Measurements from ENCODE around the gene ENGASE.

- no peak for TF ChIP-seq CTCF (conservative IDR thresholded peaks at IDR 0.05; ENCODE audit: low read depth in 2 of 2)
- TF ChIP-seq NANOG (IDR thresholded peaks at IDR 0.05; ENCODE audit: borderline replicate concordance): no peak
- TF ChIP-seq REST (IDR thresholded peaks at IDR 0.05; ENCODE audit: unreplicated experiment): no peak
- TF ChIP-seq EZH2phosphoT487 (IDR thresholded peaks at IDR 0.05; ENCODE audit: unreplicated experiment): no peak
- no peak for TF ChIP-seq POLR2AphosphoS5 (IDR thresholded peaks at IDR 0.05; ENCODE audit: low read depth)
- no peak for TF ChIP-seq CREB1 (CRISPR knock-in tag; IDR thresholded peaks at IDR 0.05; ENCODE audit: low read depth)
- no peak for TF ChIP-seq EZH2 (IDR thresholded peaks at IDR 0.05; ENCODE audit: low read depth, unreplicated experiment)
- no peak for TF ChIP-seq ETS1 (IDR thresholded peaks at IDR 0.05)
These were observed 1.3 kb downstream of the ENGASE start for GRCh38 chr17:79075861-79076406.

All from GM23338 (cell line).